HTERT RPE-1 (cell line): ENCODE data around the gene CRPPA.
"Not testable (repeated sequence)": the region's sequence is repeated elsewhere in the genome, so short reads cannot be mapped to it uniquely, and the experiment has no call there.

Source experiments
- in situ Hi-C: fragments of 300-500 bp; cut with MboI; formaldehyde crosslinking; loops from 4 replicates; pipeline ENCODE4 v1.14.3; 2020; ENCODE audit warnings: low sequenced_read_pairs

The CRPPA gene

GRCh38 chr7:16421333-16422102 is at the start of gene CRPPA:
Gene CRPPA (minus strand): TSS chr7:16421538. CDS start chr7:16421322, 216 bp downstream.
- in situ Hi-C loops: no loop called here

GRCh38 chr7:16465469-16466361 is 44.4 kb upstream of the CRPPA start, which contains the start of gene SOSTDC1:
Gene SOSTDC1 (minus strand): TSS chr7:16465738. CDS start chr7:16465668, 70 bp downstream.
- in situ Hi-C loops: no loop called here

GRCh38 chr7:16463949-16464715 is 42.8 kb upstream of the CRPPA start:
- in situ Hi-C loops: no loop called here

DNA sequence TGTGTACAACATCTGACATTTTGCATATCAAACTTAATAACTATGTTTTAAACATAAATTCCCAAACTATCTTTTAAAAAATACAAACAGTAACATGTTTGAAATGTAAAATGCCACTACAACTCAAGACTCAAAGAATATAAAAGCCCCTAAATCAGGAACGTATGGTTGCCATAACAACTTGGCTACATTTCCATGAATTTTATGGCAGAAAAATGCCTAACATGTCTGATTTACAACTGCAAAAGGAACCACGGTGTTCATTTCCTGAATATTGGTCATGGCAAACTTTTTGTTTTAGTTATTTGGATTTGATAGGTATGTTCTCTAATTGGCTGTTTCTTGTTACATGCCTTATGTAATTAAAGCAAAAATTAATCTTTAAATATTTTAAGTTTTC is 42.2 kb upstream of the CRPPA start:
- in situ Hi-C loops: no loop called here

DNA sequence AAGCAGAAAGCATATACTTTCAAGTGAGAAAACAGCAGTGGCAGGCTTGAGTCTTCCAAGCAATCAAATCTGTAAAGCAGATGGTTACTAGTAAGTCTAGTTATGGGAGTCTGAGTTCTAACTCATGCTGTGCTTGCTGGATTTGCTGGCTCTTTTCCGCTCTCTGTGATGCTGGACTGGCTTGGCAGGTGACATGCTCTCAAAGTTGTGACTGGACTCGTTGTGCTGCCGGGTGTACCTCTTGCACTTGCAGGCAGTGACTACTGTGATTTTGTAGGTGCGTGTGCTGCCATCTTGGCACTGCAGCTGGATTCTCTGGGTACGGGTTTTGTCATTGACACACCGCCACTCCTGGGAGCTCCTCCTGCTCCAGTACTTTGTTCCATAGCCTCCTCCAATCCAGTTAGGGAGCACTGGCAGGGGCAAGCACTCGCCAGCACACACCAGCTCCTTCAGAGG is 41.1 kb upstream of the CRPPA start:
- in situ Hi-C loops: no loop called here

DNA sequence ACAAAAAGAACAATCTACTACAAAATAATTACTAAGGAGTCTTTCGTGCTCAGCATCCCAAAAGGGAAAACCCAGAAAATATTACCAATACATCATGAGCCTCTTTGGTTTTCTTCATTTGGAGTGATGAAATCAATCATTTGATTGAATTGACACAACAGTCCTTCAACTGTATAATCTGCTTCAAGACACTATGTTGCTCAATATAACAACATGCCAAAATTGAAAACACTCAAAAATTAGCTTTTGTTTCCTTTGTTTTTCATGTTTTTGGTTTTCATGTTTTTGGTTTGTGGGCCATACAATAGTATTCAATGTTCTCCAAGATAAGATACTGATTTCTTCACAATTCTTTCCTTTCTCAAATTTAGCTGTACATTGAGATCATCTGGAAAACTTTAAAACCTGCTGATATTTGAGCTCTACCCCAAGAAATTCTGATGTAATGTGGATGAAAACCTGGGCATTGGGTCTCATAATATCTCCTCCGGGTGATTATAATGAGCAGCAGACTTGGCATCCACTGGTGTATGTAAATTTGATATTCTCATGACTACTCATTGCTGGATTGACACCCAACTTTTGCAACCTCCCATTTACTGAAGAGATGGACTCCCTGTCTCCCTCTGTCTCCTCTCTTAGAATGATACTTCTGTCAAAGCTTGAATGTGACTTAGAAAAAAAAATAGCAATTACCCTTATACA is 39.6 kb upstream of the CRPPA start:
- in situ Hi-C loops: no loop called here

DNA sequence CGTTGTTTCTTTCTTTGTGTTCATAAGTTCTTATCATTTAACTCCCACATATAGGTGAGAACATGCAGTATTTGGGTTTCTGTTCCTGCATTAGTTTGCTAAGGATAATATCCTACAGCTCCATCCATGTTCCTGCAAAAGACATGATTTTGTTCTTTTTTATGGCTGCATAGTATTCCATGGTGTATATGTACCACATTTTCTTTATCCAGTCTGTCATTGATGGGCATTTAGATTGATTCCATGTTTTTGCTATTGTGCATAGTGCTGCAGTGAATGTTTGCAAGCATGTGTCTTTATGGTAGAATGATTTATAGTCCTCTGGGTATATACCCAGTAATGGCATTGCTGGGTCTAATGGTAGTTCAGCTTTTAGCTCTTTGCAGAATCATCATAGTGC is 35.0 kb upstream of the CRPPA start:
- in situ Hi-C loops: not testable (repeated sequence)

GRCh38 chr7:16455591-16455990 is 34.3 kb upstream of the CRPPA start:
- in situ Hi-C loops: no loop called here

DNA sequence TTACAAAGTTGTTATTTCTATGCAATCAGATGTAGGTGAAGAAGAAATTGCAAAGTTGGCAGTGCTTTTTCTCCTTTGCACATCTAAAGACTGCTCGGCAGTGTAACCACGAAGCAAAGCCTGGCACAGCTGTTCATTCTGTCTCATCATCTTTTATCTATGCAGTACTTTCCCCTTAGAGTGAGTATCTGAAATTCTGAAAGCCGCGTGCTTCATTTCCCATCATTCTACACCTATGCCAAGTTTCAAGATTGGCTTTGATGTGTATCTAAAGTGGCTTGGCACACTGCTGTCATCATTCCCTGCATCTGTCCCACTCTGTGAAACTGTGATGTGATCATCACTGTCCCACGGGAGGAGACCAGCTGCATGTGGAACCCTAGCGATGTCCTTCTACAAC is 29.0 kb upstream of the CRPPA start:
- in situ Hi-C loops: no loop called here

DNA sequence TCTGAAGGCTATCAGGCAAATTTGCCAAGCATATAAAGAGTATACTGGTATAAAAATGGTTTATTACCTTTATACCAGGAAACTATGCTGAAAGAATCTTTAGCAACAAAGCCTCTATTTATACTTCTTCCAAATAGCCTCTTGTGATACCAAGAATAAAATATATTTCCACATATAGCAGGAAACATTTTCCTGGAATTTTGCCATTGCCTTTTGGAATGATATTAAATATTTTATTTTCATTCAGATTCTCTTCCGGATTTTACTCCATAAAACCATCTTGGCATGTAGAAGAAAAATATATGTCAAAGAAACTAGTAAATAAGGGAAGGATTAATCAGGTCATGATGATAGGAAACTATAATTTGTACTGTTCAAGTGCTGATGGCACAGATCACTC is 26.5 kb upstream of the CRPPA start:
- in situ Hi-C loops: no loop called here

DNA sequence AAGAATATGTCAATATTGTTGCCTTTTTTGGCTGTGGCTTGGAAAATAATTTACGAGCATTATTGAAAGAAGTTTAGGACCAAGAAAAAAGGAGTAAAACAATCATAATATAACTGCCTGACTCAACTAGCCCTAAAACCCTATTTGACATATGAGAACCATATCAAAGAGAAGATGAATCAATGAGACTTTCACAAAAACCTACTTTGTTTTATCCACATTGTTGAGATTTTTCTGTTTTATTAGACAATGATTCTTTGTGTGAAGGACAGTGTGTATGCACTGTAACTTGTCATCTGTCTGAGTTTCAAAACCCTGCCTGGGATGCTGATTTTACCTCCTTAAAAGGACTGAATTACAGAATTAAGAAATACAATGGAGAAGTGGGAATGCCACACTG is 25.2 kb upstream of the CRPPA start:
- in situ Hi-C loops: no loop called here

- in situ Hi-C loops: not testable (repeated sequence)
Measured at GRCh38 chr7:16443871-16444270, 22.5 kb upstream of the CRPPA start.

- in situ Hi-C loops: no loop called here
Measured at GRCh38 chr7:16438988-16439387, 17.6 kb upstream of the CRPPA start.

DNA sequence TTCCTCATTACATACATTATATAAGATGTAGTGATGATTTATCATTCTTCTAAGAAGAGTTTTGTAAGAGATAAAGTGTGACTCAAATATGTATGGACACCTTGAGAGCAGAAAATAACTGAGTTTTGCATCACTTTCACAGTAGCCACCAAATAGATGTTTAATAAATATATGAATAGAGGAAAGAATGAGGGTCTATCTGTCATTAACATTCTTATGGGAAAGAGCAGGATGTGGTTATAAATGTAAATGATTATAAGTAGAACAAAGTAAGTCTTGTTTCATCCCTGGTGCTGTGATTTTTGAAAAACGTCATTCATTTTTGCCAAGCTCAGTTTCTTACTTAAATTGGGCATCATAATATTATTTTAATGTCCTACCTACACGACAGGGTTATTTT is 15.0 kb upstream of the CRPPA start:
- in situ Hi-C loops: no loop called here

DNA sequence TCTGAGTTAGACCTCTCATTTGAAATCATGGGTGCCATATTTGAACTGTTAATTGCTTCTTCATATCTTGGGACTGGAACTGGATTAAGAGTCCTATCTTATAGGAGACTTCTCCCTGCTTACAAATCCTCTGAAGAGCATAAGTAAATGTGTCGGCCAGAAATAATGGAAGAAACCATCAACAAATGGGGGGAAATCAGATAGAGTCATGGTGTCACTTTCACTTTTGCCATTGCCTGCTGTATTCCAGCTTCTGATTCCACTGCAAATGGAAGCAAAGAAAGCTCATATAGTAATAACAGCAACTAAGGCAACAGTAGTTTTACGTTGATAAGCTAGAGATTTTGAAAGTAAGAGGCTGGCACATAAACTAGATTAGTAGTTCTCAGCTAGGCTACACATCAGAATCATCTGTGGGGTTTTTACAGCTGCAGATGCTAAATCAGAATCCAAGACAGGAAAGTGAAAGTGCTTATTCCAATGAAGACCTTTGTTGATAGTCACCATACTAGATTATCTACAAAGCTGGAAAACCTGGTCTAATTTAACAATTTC is 12.3 kb upstream of the CRPPA start:
- in situ Hi-C loops: no loop called here

- in situ Hi-C loops: no loop called here
Measured at GRCh38 chr7:16432425-16432731, 11.0 kb upstream of the CRPPA start.

DNA sequence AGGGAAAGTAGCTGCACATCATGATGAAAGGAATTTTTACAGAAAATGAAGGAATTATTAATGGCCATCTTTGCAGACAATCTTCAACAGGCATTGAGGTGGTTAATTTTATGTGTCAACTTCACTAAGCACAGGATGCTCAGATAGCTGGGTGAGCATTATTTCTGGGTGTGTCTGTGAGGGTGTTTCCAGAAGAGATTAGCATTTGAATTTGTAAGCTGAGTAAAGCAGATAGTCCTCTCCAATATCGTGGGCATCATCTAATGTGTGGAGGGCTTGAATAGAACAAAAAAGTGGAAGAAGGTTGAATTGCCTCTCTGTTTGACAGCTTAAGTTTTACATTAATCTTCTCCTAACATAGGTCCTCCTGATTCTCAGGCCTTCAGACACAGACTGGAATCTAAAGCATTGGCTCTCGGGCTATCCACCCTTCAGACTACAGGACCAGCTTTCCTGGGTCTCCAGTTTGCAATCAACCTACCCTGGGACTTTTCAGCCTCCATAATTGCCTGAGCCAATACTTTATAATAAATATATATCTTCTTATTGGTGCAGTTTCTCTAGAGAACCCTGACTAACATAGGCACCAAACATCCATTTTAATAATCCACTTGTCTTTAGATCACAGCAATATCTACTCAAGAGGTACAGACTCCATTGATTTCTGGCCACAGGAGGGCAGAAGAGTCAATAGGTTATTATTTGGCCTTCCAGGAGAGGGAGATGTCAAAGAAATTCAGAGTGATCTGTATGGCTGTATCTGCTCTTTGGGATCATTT is 10.5 kb upstream of the CRPPA start:
- in situ Hi-C loops: no loop called here

DNA sequence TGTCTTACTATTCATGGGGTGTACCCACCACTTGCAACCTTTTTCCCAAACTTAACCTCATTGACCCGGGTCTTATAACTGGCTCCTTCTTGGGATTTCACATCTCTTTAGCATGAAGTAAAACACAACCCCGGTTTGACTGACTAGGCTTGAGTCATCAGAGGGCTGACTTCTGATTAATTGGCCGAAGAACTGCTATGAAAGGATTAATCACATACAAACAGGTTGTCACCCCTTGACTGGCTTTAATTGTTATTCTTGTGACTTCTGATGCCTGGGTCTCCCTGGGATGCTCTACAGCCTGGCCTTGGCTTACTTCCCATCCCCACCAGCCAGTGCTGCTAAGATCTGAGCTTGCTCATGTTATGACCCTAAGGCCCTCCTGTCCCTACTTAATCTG is 8.8 kb upstream of the CRPPA start:
- in situ Hi-C loops: no loop called here

GRCh38 chr7:16428672-16429071 is 7.3 kb upstream of the CRPPA start:
- in situ Hi-C loops: no loop called here

DNA sequence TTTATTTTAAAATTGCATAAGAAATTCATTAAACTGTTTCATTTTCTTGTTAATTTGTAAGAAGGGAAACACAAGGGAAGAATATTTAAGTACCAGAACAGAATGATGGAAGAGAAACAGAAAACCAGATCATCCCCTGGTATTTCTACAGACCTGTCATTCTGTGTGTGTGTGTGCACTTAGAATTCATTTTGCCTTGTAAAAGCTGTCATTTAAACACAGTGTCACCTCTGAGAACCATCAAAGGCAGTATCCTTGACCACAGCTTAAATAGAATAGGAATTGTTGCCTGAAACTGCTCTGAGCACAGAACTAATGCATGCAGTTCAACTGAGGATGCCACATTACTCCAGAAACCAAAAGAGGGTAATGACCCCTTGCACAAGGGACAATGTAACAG is 6.8 kb upstream of the CRPPA start:
- in situ Hi-C loops: no loop called here
